Gastroesophageal sphincter (tissue), 3 donors: ENCODE data around the gene ISOC2.

ENCODE experiments used
- CTCF ChIP-seq, 4 experiments: fragments of 200-600 bp in 2 of 4; fragments of 450-650 bp in 2 of 4; sonication (generic) in 1 of 4; IDR thresholded peaks; one replicate each; pipeline ENCODE4 v1.5.1; 2017 to 2019; ENCODE audit warnings: antibody characterized with exemption in 4 of 4, mild to moderate bottlenecking in 2 of 4, moderate library complexity in 2 of 4
- EP300 ChIP-seq: sonication (generic); formaldehyde crosslinking; IDR thresholded peaks from one replicate; pipeline ENCODE4 v1.6.1; 2017; ENCODE audit warnings: antibody characterized with exemption, mild to moderate bottlenecking
- POLR2A ChIP-seq, 2 donors: fragments of 450-650 bp; IDR thresholded peaks; one replicate each; pipeline ENCODE4 v1.6.1; 2017; ENCODE audit warnings: antibody characterized with exemption in 2 of 2, mild to moderate bottlenecking in 2 of 2, moderate library complexity in 1 of 2
- POLR2AphosphoS5 ChIP-seq: sonication (generic); formaldehyde crosslinking; IDR thresholded peaks from one replicate; pipeline ENCODE4 v1.6.1; 2017; ENCODE audit warnings: antibody characterized with exemption

GRCh38 chr19:55439052-55439451, 22.4 kb downstream of the ISOC2 start:
- no peak for TF ChIP-seq CTCF (IDR thresholded peaks at IDR 0.05)
- TF ChIP-seq POLR2AphosphoS5: no peak
- no peak for TF ChIP-seq POLR2A (IDR thresholded peaks at IDR 0.05)
- no peak for TF ChIP-seq EP300
